Measurements from ENCODE around the gene ITPR1. TPM values are rescaled to one million over a fixed set of nuclear protein-coding genes. Genes with fewer than 3 reads are reported as not detected.
A peak's percentile ranks its signal among the peaks of the same experiment; 100 is the strongest.

ITPR1 gene
- total and polyA plus RNA-seq, 4 donors = 3.7 to 39.4 (median 8.2) TPM

DNA sequence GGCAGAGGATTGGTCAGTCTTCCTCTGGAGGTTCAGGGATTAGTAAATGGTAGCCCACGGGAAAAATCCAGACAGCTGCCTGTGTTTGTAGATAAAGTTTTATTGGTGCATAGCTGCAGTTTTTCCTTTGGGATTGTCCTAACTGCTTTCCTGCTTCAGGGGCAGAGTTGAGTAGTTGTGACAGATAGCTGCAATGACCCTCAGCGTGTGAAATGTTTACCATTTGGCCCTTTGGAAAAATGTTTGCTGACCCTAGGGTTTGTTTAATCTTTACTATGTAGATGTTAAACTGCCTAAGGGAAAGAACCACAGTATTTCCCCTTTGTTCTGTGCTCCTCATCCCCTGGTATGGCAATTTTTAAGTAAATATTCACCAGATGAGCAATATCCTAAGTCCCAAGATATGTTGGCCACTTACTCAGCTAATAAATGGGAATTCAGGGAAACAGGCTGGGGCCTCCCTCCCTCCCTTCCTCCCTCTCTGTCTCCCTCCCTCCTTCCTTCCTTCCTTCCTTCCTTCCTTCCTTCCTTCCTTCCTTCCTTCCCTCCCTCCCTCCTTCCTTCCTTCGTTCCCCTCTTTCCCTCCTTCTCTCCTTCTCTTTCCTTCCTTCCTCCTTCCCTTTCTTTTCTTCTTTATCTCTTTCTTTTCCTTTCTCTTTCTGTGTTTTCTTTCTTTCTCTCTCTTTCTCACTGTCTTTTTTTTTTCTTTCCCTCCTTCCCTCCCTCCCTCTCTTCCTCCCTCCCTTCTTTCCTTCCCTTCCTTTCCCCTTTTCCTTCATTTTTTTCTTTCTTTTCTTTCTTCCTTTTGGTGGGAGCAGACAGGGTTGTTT is 251.5 kb downstream of the ITPR1 start:
- DNase-seq (ENCODE audit: low spot score) = no peak

DNA sequence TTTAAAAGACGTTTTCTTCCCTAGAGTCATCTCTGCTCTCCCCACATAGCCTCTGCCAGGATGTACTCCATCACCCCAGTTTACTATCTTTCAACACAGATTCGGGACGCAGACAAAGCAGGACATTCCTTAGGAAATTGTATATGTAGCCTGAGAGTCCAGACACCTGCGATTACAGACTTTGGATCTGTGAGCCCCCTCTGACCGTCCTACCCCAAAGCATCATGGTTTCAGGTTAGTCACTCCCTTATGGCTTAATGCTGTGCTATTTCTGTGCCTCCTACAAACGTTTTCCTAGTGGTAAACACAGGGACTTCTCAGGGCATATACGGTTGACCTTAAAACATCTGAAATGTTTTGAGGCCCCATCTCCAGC is 252.1 kb downstream of the ITPR1 start:
- Histone ChIP-seq H3K27me3 (ENCODE audit: control insufficient read depth in 4 of 4, insufficient read depth in 4 of 4, low read length in 3 of 4) (no peaks in the 10 kb centered on the region), H3K4me3 (ENCODE audit: low read depth in 1 of 3, low read length in 3 of 3) (no peak overlapping the region), H3K36me3 (ENCODE audit: control insufficient read depth in 4 of 4, insufficient read depth in 3 of 4, low read depth in 1 of 4, low read length in 3 of 4) (no peaks in the 10 kb centered on the region), H3K27ac (ENCODE audit: low read depth in 1 of 2, low read length in 2 of 2) (no peak overlapping the region), H3K4me1 (ENCODE audit: control insufficient read depth in 4 of 4, insufficient read depth in 4 of 4, low read length in 3 of 4) (peaks cover 3 to 47% (median 15%) of the 10 kb centered on the region in 4 donors), H3K9ac (ENCODE audit: low read depth in 1 of 2, low read length in 2 of 2) (no peak overlapping the region), H3K9me3 (ENCODE audit: control insufficient read depth in 4 of 4, low read length in 3 of 4) (no peaks in the 10 kb centered on the region)
- TF ChIP-seq, protein P1, sequence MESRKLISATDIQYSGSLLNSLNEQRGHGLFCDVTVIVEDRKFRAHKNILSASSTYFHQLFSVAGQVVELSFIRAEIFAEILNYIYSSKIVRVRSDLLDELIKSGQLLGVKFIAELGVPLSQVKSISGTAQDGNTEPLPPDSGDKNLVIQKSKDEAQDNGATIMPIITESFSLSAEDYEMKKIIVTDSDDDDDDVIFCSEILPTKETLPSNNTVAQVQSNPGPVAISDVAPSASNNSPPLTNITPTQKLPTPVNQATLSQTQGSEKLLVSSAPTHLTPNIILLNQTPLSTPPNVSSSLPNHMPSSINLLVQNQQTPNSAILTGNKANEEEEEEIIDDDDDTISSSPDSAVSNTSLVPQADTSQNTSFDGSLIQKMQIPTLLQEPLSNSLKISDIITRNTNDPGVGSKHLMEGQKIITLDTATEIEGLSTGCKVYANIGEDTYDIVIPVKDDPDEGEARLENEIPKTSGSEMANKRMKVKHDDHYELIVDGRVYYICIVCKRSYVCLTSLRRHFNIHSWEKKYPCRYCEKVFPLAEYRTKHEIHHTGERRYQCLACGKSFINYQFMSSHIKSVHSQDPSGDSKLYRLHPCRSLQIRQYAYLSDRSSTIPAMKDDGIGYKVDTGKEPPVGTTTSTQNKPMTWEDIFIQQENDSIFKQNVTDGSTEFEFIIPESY (IDR thresholded peaks at IDR 0.05) = no peak
- TF ChIP-seq, protein P2, sequence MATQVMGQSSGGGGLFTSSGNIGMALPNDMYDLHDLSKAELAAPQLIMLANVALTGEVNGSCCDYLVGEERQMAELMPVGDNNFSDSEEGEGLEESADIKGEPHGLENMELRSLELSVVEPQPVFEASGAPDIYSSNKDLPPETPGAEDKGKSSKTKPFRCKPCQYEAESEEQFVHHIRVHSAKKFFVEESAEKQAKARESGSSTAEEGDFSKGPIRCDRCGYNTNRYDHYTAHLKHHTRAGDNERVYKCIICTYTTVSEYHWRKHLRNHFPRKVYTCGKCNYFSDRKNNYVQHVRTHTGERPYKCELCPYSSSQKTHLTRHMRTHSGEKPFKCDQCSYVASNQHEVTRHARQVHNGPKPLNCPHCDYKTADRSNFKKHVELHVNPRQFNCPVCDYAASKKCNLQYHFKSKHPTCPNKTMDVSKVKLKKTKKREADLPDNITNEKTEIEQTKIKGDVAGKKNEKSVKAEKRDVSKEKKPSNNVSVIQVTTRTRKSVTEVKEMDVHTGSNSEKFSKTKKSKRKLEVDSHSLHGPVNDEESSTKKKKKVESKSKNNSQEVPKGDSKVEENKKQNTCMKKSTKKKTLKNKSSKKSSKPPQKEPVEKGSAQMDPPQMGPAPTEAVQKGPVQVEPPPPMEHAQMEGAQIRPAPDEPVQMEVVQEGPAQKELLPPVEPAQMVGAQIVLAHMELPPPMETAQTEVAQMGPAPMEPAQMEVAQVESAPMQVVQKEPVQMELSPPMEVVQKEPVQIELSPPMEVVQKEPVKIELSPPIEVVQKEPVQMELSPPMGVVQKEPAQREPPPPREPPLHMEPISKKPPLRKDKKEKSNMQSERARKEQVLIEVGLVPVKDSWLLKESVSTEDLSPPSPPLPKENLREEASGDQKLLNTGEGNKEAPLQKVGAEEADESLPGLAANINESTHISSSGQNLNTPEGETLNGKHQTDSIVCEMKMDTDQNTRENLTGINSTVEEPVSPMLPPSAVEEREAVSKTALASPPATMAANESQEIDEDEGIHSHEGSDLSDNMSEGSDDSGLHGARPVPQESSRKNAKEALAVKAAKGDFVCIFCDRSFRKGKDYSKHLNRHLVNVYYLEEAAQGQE (IDR thresholded peaks at IDR 0.05) = no peak
- TF ChIP-seq JUND (IDR thresholded peaks at IDR 0.05) (no peak), NR2F2 (IDR thresholded peaks at IDR 0.05) (no peak), RXRA (IDR thresholded peaks at IDR 0.05) (no peak), EGR1 (IDR thresholded peaks at IDR 0.05; ENCODE audit: low read depth in 2 of 2) (no peak), HNF4A (conservative IDR thresholded peaks at IDR 0.05) (no peak), FOXA2 (IDR thresholded peaks at IDR 0.05) (no peak), FOXA1 (IDR thresholded peaks at IDR 0.05) (no peak), GABPA (IDR thresholded peaks at IDR 0.05 in 1 of 2, conservative IDR thresholded peaks at IDR 0.05 in 1 of 2) (no peak), RAD21 (IDR thresholded peaks at IDR 0.05) (no peak), YY1 (IDR thresholded peaks at IDR 0.05) (no peak), HNF4G (IDR thresholded peaks at IDR 0.05) (no peak), TAF1 (conservative IDR thresholded peaks at IDR 0.05) (no peak), SP1 (IDR thresholded peaks at IDR 0.05) (no peak)
- TF ChIP-seq, protein P3, sequence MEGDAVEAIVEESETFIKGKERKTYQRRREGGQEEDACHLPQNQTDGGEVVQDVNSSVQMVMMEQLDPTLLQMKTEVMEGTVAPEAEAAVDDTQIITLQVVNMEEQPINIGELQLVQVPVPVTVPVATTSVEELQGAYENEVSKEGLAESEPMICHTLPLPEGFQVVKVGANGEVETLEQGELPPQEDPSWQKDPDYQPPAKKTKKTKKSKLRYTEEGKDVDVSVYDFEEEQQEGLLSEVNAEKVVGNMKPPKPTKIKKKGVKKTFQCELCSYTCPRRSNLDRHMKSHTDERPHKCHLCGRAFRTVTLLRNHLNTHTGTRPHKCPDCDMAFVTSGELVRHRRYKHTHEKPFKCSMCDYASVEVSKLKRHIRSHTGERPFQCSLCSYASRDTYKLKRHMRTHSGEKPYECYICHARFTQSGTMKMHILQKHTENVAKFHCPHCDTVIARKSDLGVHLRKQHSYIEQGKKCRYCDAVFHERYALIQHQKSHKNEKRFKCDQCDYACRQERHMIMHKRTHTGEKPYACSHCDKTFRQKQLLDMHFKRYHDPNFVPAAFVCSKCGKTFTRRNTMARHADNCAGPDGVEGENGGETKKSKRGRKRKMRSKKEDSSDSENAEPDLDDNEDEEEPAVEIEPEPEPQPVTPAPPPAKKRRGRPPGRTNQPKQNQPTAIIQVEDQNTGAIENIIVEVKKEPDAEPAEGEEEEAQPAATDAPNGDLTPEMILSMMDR (IDR thresholded peaks at IDR 0.05; ENCODE audit: low read depth, low read length, missing input control) = no peak
- TF ChIP-seq, protein P4, sequence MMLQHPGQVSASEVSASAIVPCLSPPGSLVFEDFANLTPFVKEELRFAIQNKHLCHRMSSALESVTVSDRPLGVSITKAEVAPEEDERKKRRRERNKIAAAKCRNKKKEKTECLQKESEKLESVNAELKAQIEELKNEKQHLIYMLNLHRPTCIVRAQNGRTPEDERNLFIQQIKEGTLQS (IDR thresholded peaks at IDR 0.05) = no peak
- TF ChIP-seq, protein P5, sequence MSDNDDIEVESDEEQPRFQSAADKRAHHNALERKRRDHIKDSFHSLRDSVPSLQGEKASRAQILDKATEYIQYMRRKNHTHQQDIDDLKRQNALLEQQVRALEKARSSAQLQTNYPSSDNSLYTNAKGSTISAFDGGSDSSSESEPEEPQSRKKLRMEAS (IDR thresholded peaks at IDR 0.05) = no peak
- DNase-seq (ENCODE audit: low spot score) = no peak
- 81% methylated on average over 7 of the region's 7 CpGs for WGBS

More for the DNA sequence above, 251.5 kb downstream of the ITPR1 start:
- Histone ChIP-seq H3K9ac (ENCODE audit: low read depth in 1 of 2, low read length in 2 of 2) (no peak overlapping the region), H3K27ac (ENCODE audit: low read depth in 1 of 2, low read length in 2 of 2) (peak overlapping the region in 1 of 2 donors; percentile 23), H3K4me3 (ENCODE audit: low read depth in 1 of 3, low read length in 3 of 3) (no peak overlapping the region), H3K4me1 (ENCODE audit: control insufficient read depth in 4 of 4, insufficient read depth in 4 of 4, low read length in 3 of 4) (peaks cover 3 to 41% (median 12%) of the 10 kb centered on the region in 4 donors), H3K27me3 (ENCODE audit: control insufficient read depth in 4 of 4, insufficient read depth in 4 of 4, low read length in 3 of 4) (no peaks in the 10 kb centered on the region), H3K36me3 (ENCODE audit: control insufficient read depth in 4 of 4, insufficient read depth in 3 of 4, low read depth in 1 of 4, low read length in 3 of 4) (no peaks in the 10 kb centered on the region), H3K9me3 (ENCODE audit: control insufficient read depth in 4 of 4, low read length in 3 of 4) (no peaks in the 10 kb centered on the region)
- WGBS = 79% methylated on average over 3 of the region's 3 CpGs
- TF ChIP-seq SP1 (IDR thresholded peaks at IDR 0.05) (peak; percentile 18), EGR1 (IDR thresholded peaks at IDR 0.05; ENCODE audit: low read depth in 2 of 2) (no peak)
